Lower leg skin (tissue), 4 donors: ENCODE measurements around the gene PPFIBP2. TPM values are rescaled to one million over a fixed set of nuclear protein-coding genes. Genes with fewer than 3 reads are reported as not detected.
A peak's percentile ranks its signal among the peaks of the same experiment; 100 is the strongest.

ENCODE experiments used
- DNase-seq, 2 donors: peaks; one replicate each; pipeline ENCODE4 v3.0.0-alpha.2; 2019; ENCODE audit warnings: low spot score in 2 of 2
- H3K4me3 ChIP-seq: fragments of 200-600 bp; sonication (generic); 2 replicates; pipeline ENCODE4 v1.5.1; 2017; ENCODE audit warnings: mild to moderate bottlenecking, low read depth; ENCODE audit not compliant: poor library complexity, severe bottlenecking
- CTCF ChIP-seq, 3 donors: fragments of 450-650 bp; IDR thresholded peaks; one replicate each; pipeline ENCODE4 v1.5.1; 2016; ENCODE audit warnings: antibody characterized with exemption in 3 of 3, mild to moderate bottlenecking in 3 of 3, moderate library complexity in 2 of 3
- POLR2A ChIP-seq, 2 donors: fragments of 450-650 bp; IDR thresholded peaks; one replicate each; pipeline ENCODE4 v1.6.1; 2016 to 2017; ENCODE audit warnings: antibody characterized with exemption in 2 of 2, mild to moderate bottlenecking in 1 of 2, moderate library complexity in 1 of 2
- WGBS, 2 donors: methylation state at CpG; one replicate each; pipeline ENCODE4 v1.1.5; 2018; 5-methylcytosine and 5-hydroxymethylcytosine counted together
- intact Hi-C: fragments of 100-400 bp; cut with DNase I; formaldehyde crosslinking; loops from one replicate; pipeline ENCODE4 v1.15.0; 2023; ENCODE audit warnings: low total_unique reads
- total RNA-seq, 4 donors: library from RNA; depleted of rRNA; stranded (reverse); fragments of >200 nt; gene quantifications; one replicate each; pipeline ENCODE4 v1.1.0, GENCODE V29; 2016

Gene PPFIBP2
- total RNA-seq, 4 donors from 2014 or later = 56.6 to 87.1 (median 69.5) TPM

- intact Hi-C loops = no loop called here
- peak in 1 of 2 donors; percentile 50 for DNase-seq
- no peak overlapping the region for H3K4me3 ChIP-seq
- WGBS, 2 donors = 90 to 91% methylated on average over 4 of the region's 4 CpGs
- TF ChIP-seq CTCF (IDR thresholded peaks at IDR 0.05) (no peak), POLR2A (IDR thresholded peaks at IDR 0.05) (no peak)
These were observed 8.7 kb downstream of the PPFIBP2 start for GRCh38 chr11:7522546-7522945.

GRCh38 chr11:7523416-7524210, 9.8 kb downstream of the PPFIBP2 start:
- TF ChIP-seq POLR2A (IDR thresholded peaks at IDR 0.05) = no peak
- TF ChIP-seq CTCF (IDR thresholded peaks at IDR 0.05) = no peak
- DNase-seq = peak in 1 of 2 donors; percentile 69
- 47 to 54% methylated on average over 6 of the region's 6 CpGs for WGBS, 2 donors
- H3K4me3 ChIP-seq = no peak overlapping the region
- intact Hi-C loops = no loop called here

- DNase-seq = peak; percentile 17 to 71
- H3K4me3 ChIP-seq = no peak overlapping the region
- 43 to 55% methylated on average over 6 of the region's 6 CpGs for WGBS, 2 donors
- no peak for TF ChIP-seq CTCF (IDR thresholded peaks at IDR 0.05)
- TF ChIP-seq POLR2A (IDR thresholded peaks at IDR 0.05) = no peak
- intact Hi-C loops = no loop called here
These were observed 10.8 kb downstream of the PPFIBP2 start for GRCh38 chr11:7524462-7525235.

- DNase-seq = no peak
- H3K4me3 ChIP-seq = no peak overlapping the region
- 90 to 100% methylated on average over 4 of the region's 4 CpGs for WGBS, 2 donors
- intact Hi-C loops = no loop called here
- TF ChIP-seq POLR2A (IDR thresholded peaks at IDR 0.05) = no peak
- TF ChIP-seq CTCF (IDR thresholded peaks at IDR 0.05) = no peak
These were observed 11.6 kb downstream of the PPFIBP2 start for GRCh38 chr11:7525424-7525823.

- WGBS, 2 donors = 48 to 63% methylated on average over 1 of the region's 1 CpG
- no peak for DNase-seq
- intact Hi-C loops = no loop called here
- no peak for TF ChIP-seq POLR2A (IDR thresholded peaks at IDR 0.05)
- no peak for TF ChIP-seq CTCF (IDR thresholded peaks at IDR 0.05)
- H3K4me3 ChIP-seq = no peak overlapping the region
These were observed 13.2 kb downstream of the PPFIBP2 start for GRCh38 chr11:7527029-7527428.
